ENCODE results near the gene PMM2. TPM values are rescaled to one million over a fixed set of nuclear protein-coding genes. Genes with fewer than 3 reads are reported as not detected.
A peak's percentile ranks its signal among the peaks of the same experiment; 100 is the strongest.

The PMM2 gene
- total and polyA plus RNA-seq, 2 donors from 2014 or later = 21.5 to 39.5 TPM

DNA sequence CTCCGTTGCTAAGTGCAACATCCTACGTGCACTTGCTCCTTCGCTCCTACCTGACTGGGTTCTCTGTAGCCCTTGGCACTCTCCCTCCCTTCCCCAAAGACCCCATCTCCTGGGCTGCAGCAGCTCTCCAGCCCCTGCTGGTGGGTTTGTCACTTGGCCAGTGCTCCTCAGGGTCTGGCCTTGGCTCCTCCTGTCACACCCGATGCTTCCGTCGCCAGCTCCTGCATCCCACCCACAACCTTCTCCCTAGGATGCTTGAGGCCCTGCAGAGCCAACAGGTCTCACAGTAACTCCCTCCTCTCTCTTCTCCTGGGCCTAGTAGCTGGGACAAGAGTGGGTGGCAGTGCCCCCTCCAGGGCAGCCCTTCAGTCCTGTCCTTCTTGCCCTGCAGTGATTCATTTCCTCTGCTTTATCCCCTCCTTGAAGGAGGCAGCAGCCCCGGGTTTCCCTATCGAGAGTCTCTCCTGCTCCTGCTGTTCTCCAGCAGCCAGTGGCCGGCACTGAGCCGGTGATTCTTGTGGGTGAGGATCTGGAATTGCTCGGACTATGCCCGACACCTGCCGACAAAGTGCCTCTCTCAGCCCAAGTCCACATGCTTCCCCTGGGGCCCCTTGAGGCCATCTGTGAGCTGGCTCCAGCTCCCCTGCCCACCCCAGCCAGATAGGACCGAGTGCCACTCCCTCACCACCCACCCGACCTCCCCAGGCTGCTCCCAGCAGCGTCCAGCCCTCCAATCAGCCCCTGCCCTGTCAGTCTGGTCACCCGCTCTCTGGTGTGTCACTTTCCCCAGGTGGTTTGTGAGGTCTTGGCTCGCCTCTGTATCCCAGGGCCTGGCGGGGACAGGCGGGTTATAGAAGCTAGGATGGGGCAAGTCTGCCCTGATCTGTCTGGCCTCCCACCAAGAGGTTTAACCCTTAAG, 88.3 kb downstream of the PMM2 start:
- peaks cover 0 to 9% (median 4%) of the 10 kb centered on the region in 3 donors for H3K36me3 ChIP-seq (ENCODE audit: control insufficient read depth in 2 of 3, insufficient read depth in 3 of 3, low read length in 3 of 3)
- H3K9me3 ChIP-seq (ENCODE audit: control insufficient read depth in 2 of 3, insufficient read depth in 1 of 3, low read length in 3 of 3) = no peaks in the 10 kb centered on the region
- no peak overlapping the region for H3K4me3 ChIP-seq (ENCODE audit: low read length in 3 of 3)
- H3K27me3 ChIP-seq (ENCODE audit: control insufficient read depth, insufficient read depth, low read length) = no peaks in the 10 kb centered on the region
- intact Hi-C loops (cut with DNase I) = loop anchor here (10.0 kb wide), 1 partner anchor 81 kb away; no protein-coding TSS in a partner anchor
- no peak overlapping the region for H3K9ac ChIP-seq (ENCODE audit: low read length in 3 of 3)
- peaks cover 0 to 4% (median 0%) of the 10 kb centered on the region in 3 donors for H3K4me1 ChIP-seq (ENCODE audit: control insufficient read depth in 2 of 3, insufficient read depth in 2 of 3, low read depth in 1 of 3, low read length in 3 of 3)
- no peak overlapping the region for H3K27ac ChIP-seq (ENCODE audit: low read depth in 2 of 2, low read length in 2 of 2)
- no peak for FAIRE-seq
- TF ChIP-seq, protein P1, sequence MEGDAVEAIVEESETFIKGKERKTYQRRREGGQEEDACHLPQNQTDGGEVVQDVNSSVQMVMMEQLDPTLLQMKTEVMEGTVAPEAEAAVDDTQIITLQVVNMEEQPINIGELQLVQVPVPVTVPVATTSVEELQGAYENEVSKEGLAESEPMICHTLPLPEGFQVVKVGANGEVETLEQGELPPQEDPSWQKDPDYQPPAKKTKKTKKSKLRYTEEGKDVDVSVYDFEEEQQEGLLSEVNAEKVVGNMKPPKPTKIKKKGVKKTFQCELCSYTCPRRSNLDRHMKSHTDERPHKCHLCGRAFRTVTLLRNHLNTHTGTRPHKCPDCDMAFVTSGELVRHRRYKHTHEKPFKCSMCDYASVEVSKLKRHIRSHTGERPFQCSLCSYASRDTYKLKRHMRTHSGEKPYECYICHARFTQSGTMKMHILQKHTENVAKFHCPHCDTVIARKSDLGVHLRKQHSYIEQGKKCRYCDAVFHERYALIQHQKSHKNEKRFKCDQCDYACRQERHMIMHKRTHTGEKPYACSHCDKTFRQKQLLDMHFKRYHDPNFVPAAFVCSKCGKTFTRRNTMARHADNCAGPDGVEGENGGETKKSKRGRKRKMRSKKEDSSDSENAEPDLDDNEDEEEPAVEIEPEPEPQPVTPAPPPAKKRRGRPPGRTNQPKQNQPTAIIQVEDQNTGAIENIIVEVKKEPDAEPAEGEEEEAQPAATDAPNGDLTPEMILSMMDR (IDR thresholded peaks at IDR 0.05; ENCODE audit: borderline replicate concordance, extremely low read depth, insufficient read depth) = no peak
- DNase-seq = peak; percentile 36 to 73 (median 53)

DNA sequence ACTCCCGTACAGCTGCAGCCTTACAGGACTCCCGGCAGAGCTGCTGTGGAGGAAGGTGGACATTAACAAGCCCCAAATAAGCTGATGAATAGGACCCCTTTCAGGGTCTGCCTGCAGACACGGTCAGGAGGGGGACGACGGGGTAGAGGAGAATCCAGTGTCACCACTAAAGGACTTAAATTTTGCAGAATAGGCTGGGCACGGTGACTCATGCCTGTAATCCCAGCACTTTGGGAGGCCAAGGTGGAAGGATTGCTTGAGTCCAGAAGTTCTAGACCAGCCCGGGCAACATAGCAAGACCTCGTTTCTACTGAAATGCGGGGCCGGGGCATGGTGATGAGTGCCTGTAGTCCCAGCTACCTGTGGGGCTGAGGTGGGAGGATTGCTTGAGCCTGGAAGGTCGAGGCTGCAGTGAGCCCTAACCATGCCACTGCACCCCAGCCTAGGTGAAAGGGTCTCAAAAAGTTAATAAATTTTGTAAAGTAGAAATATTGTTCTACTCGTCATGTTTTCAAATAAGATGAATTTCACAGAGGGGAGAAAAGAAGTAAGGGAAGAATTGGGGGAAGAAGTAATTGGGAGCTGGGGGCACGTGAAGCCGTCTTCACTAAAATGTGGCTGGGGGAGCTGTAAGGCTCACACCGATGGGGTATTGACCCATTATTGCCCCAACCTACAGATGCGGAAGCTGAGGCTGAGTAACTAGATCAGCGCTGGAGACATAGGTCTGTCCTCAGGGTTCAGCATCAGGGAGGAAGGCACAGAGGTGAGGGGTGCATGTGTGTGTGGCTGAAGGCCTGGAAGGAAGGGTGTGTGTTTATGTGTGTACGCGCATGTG, 89.2 kb downstream of the PMM2 start:
- no peaks in the 10 kb centered on the region for H3K9me3 ChIP-seq (ENCODE audit: control insufficient read depth in 2 of 3, insufficient read depth in 1 of 3, low read length in 3 of 3)
- DNase-seq (peak in 1 of 5 donors; percentile 17), FAIRE-seq (no peak)
- H3K9ac ChIP-seq (ENCODE audit: low read length in 3 of 3) = no peak overlapping the region
- peaks cover 0 to 4% (median 0%) of the 10 kb centered on the region in 3 donors for H3K4me1 ChIP-seq (ENCODE audit: control insufficient read depth in 2 of 3, insufficient read depth in 2 of 3, low read depth in 1 of 3, low read length in 3 of 3)
- H3K36me3 ChIP-seq (ENCODE audit: control insufficient read depth in 2 of 3, insufficient read depth in 3 of 3, low read length in 3 of 3) = peaks cover 0 to 17% (median 8%) of the 10 kb centered on the region in 3 donors
- H3K27ac ChIP-seq (ENCODE audit: low read depth in 2 of 2, low read length in 2 of 2) = no peak overlapping the region
- H3K27me3 ChIP-seq (ENCODE audit: control insufficient read depth, insufficient read depth, low read length) = no peaks in the 10 kb centered on the region
- TF ChIP-seq, protein P1 (IDR thresholded peaks at IDR 0.05; ENCODE audit: borderline replicate concordance, extremely low read depth, insufficient read depth) = no peak
- intact Hi-C loops (cut with DNase I) = loop anchor here (10.0 kb wide), 1 partner anchor 82 kb away; no protein-coding TSS in a partner anchor
- no peak overlapping the region for H3K4me3 ChIP-seq (ENCODE audit: low read length in 3 of 3)

- no peak for FAIRE-seq
- H3K9ac ChIP-seq (ENCODE audit: low read length in 3 of 3) = no peak overlapping the region
- intact Hi-C loops (cut with DNase I) = loop anchor here (10.0 kb wide), 1 partner anchor 83 kb away; no protein-coding TSS in a partner anchor
These were observed 89.8 kb downstream of the PMM2 start for GRCh38 chr16:8887431-8887765.

More at GRCh38 chr16:8887431-8887765, 89.8 kb downstream of the PMM2 start:
- H3K36me3 ChIP-seq (ENCODE audit: control insufficient read depth in 2 of 3, insufficient read depth in 3 of 3, low read length in 3 of 3) = peaks cover 0 to 20% (median 11%) of the 10 kb centered on the region in 3 donors
- no peak overlapping the region for H3K27ac ChIP-seq (ENCODE audit: low read depth in 2 of 2, low read length in 2 of 2)
- TF ChIP-seq, protein P1 (IDR thresholded peaks at IDR 0.05; ENCODE audit: borderline replicate concordance, extremely low read depth, insufficient read depth) = no peak
- no peak overlapping the region for H3K4me3 ChIP-seq (ENCODE audit: low read length in 3 of 3)
- no peaks in the 10 kb centered on the region for H3K27me3 ChIP-seq (ENCODE audit: control insufficient read depth, insufficient read depth, low read length)
- no peaks in the 10 kb centered on the region for H3K9me3 ChIP-seq (ENCODE audit: control insufficient read depth in 2 of 3, insufficient read depth in 1 of 3, low read length in 3 of 3)
- DNase-seq = peak in 1 of 5 donors; percentile 23
- peaks cover 0 to 4% (median 0%) of the 10 kb centered on the region in 3 donors for H3K4me1 ChIP-seq (ENCODE audit: control insufficient read depth in 2 of 3, insufficient read depth in 2 of 3, low read depth in 1 of 3, low read length in 3 of 3)

All from kidney (tissue), 14 donors.